Measurements from ENCODE around the gene EBF3. TPM values are rescaled to one million over a fixed set of nuclear protein-coding genes. Genes with fewer than 3 reads are reported as not detected.
"Not testable (repeated sequence)": the region's sequence is repeated elsewhere in the genome, so short reads cannot be mapped to it uniquely, and the experiment has no call there.

EBF3 gene
- total RNA-seq, 4 donors from 2014 or later: 0.42 to 2.9 (median 1.3) TPM

DNA sequence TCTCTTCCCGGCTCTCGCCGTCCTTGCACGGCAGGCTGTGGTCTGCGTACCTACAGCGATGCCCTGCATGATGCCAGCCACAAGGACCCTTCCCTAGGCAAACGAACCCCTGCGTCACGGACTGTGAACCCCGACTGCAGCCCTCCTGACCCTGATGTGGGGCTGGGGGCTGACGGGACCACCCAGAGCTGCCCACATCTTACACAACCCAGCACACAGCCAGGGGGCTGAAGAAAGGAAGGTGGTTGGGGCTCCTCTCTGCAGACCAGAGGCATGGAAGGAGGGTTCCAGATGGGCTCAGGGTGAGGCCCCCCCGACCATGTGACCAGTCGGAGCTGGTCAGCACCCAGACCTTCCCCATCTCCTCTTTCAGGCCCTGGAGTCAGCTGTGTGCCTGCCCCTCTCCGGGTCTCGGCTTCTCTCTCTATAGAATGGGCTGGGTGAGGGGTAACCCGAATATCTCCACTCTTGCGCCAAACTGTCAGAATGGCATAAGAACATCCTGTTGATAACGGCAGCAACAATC lies 41.4 kb downstream of the EBF3 start:
- Histone ChIP-seq H3K9me3 (no peaks in the 10 kb centered on the region), H3K27me3 (no peaks in the 10 kb centered on the region), H3K27ac (no peak overlapping the region), H3K4me1 (no peaks in the 10 kb centered on the region), H3K4me3 (no peak overlapping the region), H3K36me3 (no peaks in the 10 kb centered on the region)
- no peak for DNase-seq
- WGBS, 2 donors: 86% methylated on average over 6 to 10 of the region's 18 CpGs
- intact Hi-C loops (cut with DNase I): no loop called here
- TF ChIP-seq POLR2A (IDR thresholded peaks at IDR 0.05) (no peak), CTCF (IDR thresholded peaks at IDR 0.05) (no peak)

GRCh38 chr10:129921801-129922597 lies 42.1 kb downstream of the EBF3 start:
- Histone ChIP-seq H3K36me3 (no peaks in the 10 kb centered on the region), H3K27ac (no peak overlapping the region), H3K4me3 (no peak overlapping the region), H3K4me1 (no peaks in the 10 kb centered on the region), H3K9me3 (no peaks in the 10 kb centered on the region), H3K27me3 (no peaks in the 10 kb centered on the region)
- intact Hi-C loops (cut with DNase I): no loop called here
- 80 to 82% methylated on average over 10 to 12 of the region's 16 CpGs for WGBS, 2 donors
- TF ChIP-seq POLR2A (IDR thresholded peaks at IDR 0.05) (no peak), CTCF (IDR thresholded peaks at IDR 0.05) (no peak)
- DNase-seq: no peak

GRCh38 chr10:129921065-129921670 lies 42.9 kb downstream of the EBF3 start:
- H3K4me1 ChIP-seq: no peaks in the 10 kb centered on the region
- H3K27me3 ChIP-seq: no peaks in the 10 kb centered on the region
- no peaks in the 10 kb centered on the region for H3K9me3 ChIP-seq
- intact Hi-C loops (cut with DNase I): no loop called here
- no peaks in the 10 kb centered on the region for H3K36me3 ChIP-seq
- 83 to 87% methylated on average over 8 to 11 of the region's 18 CpGs for WGBS, 2 donors
- no peak overlapping the region for H3K4me3 ChIP-seq
- DNase-seq: no peak
- no peak overlapping the region for H3K27ac ChIP-seq
- no peak for TF ChIP-seq CTCF (IDR thresholded peaks at IDR 0.05)
- no peak for TF ChIP-seq POLR2A (IDR thresholded peaks at IDR 0.05)

DNA sequence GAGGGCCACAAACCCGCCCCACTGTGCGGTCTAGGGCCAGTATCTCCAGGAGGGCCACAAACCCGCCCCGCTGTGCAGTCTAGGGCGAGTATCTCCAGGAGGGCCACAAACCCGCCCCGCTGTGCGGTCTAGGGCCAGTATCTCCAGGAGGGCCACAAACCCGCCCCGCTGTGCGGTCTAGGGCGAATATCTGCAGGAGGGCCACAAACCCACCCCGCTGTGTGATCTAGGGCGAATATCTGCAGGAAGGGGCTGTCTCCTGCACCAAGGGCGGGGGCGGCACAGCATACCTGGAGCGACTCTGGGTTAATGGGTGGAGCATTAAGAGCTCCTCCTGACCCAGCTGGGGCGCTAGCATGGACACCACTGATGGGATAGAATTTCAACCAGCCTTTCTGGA lies 43.9 kb downstream of the EBF3 start:
- DNase-seq; H3K27ac ChIP-seq; intact Hi-C loops (cut with DNase I); H3K9me3 ChIP-seq; H3K4me1 ChIP-seq; H3K4me3 ChIP-seq; H3K36me3 ChIP-seq; H3K27me3 ChIP-seq: not testable (repeated sequence)
- WGBS, 2 donors: 94 to 100% methylated on average over 6 to 10 of the region's 18 CpGs

DNA sequence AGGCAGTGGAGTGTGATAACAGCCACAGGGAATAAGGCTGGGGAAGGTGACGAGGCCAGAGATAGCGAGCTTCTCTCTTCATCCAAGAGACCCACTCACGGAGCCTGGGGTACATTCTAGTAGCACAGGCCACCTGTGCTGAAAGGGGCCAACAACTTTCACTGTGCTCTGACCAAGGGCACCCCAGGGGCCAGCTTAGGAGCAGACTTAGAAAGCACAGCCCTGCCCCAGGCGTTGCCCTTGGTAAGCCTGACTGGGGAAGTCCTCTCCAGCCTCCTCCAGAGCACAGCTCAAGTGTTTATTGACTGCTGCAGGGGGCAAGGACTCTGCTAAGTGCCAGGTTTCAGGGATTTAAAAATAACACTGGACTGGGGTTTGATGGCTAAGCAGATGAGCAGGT lies 44.7 kb downstream of the EBF3 start:
- no peak for TF ChIP-seq POLR2A (IDR thresholded peaks at IDR 0.05)
- no peak for TF ChIP-seq CTCF (IDR thresholded peaks at IDR 0.05)
- no peak overlapping the region for H3K4me3 ChIP-seq
- intact Hi-C loops (cut with DNase I): no loop called here
- no peaks in the 10 kb centered on the region for H3K27me3 ChIP-seq
- 71 to 82% methylated on average over 2 to 3 of the region's 4 CpGs for WGBS, 2 donors
- no peak overlapping the region for H3K27ac ChIP-seq
- H3K9me3 ChIP-seq: no peaks in the 10 kb centered on the region
- no peaks in the 10 kb centered on the region for H3K36me3 ChIP-seq
- H3K4me1 ChIP-seq: no peaks in the 10 kb centered on the region
- DNase-seq: no peak
